GM18909 (cell line): ENCODE data around the gene SPRTN.

Source experiments
- ATAC-seq: cut with Tn5 transposase; IDR thresholded peaks from one replicate; pipeline ENCODE4 v1.9.1; 2021; ENCODE audit warnings: mild to moderate bottlenecking; ENCODE audit not compliant: unreplicated experiment, poor library complexity

Gene SPRTN

DNA sequence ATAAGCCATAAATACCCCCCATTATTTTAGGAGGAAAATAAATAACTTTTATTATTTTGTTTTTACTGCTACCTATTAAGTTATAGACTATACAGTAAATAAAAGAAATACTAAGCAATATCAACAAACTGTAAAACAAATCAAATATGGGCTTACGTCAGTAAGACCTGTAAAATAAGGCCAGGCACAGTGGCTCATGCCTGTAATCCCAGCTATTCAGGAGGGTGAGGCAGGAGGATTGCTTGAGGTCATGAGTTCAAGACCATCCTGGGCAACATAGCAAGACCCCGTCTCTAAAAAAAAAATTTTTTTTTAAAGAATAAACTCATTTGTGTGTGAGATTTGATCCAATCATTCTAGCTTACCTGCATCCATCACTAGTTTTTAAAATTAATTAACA is 66.2 kb downstream of the SPRTN start:
- ATAC-seq = no peak
